Central memory CD4-positive, alpha-beta T cell (primary cell): Measurements from ENCODE around the gene DHPS.
"Not testable (repeated sequence)": the region's sequence is repeated elsewhere in the genome, so short reads cannot be mapped to it uniquely, and the experiment has no call there.

Experiments
- DNase-seq: peaks from one replicate; pipeline ENCODE4 v3.0.0; 2022

DHPS gene

GRCh38 chr19:12705169-12705568, 23.5 kb upstream of the DHPS start:
- DNase-seq = no peak

- DNase-seq = no peak
These were observed 21.4 kb upstream of the DHPS start for GRCh38 chr19:12703046-12703445.

DNA sequence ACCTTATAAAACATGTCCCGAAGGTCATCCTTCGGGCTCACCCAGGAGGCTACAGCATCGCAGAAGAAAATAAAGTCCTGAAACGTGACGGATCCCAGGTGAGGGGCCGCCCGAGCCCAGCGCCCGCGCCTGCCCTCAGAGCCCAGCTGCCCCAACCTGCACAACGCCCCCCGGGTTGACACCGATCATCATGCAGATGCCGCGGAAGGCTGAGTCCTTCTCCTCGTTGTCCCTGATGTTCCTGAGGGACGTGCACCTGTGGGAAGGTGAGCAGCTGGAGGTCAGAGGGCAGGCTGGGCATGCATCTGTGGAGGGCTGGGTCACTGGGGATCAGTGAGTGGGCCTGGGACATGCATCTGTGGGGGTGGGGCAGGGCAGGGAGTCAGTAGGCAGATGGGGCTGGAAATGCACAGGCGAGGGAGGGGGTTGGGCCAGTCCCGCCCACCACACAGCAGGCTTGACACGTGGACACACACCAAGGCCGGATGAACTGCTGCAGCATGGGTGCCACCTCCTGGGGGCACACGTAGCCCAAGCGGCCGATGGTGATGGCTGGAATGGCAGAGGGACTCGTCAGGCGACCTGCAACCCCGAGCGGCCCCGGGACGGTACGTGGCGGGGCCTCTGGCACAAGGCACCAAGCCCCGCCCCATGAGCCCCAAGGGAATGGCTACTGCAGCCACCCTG, 20.1 kb upstream of the DHPS start:
- no peak for DNase-seq

DNA sequence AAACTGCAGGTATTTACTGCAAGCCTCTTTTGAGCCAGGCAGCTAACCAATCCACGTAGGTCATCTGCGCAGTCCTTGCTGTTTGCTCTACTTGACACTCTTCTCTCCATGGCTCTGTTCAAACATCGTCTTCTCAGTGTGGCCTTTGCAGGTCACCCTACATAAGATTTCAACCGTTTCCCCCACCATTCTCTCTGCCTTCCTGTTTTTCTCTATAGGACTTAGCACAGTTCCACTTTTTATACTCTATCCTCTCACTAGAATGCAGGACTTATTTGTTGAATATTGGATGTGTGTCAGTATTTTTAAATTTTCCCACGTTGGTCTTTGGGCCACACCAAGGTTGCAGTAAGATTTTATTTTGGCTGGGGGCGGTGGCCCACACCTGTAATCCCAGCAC, 16.5 kb upstream of the DHPS start:
- no peak for DNase-seq

DNA sequence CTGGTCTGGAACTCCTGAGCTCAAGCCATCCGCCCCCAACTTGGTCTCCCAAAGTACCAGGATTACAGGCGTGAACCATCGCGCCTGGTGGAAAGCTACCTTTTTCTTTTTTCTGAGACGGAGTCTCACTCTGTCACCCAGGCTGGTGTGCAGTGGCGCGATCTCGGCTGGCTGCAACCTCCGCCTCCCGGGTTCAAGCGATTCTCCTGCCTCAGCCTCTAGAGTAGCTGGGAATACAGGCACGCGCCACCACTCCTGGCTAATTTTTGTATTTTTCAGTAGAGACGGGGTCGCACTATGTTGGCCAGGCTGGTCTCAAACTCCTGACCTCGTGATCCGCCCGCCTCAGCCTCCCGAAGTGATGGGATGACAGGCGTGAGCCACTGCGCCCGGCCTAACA, 15.7 kb upstream of the DHPS start:
- not testable (repeated sequence) for DNase-seq

- peak; percentile 90 for DNase-seq
These were observed 15.0 kb upstream of the DHPS start, which contains the start of gene FBXW9 for GRCh38 chr19:12696366-12697335. Gene FBXW9 (minus strand): TSS chr19:12696631. CDS start chr19:12696581, 50 bp downstream.

DNA sequence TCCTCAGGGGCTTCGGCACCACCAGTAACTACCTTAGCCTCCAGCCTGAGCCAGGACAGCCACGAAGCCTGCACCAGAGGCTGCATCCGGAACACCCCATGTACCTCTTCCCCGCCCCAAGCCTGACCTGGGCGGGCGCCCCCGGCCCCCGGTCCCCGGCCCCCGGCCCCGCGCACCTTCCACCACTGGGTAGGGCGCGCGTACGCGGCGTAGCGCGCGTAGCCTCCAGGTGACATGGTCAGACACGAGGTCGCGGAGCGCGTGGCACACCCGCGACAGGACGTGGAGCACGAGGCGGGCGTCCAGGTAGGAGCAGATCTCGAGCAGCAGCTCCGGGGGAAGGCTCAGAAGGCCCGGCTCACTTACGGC, 14.3 kb upstream of the DHPS start:
- no peak for DNase-seq

- no peak for DNase-seq
These were observed 13.8 kb upstream of the DHPS start for GRCh38 chr19:12695514-12695913.

DNA sequence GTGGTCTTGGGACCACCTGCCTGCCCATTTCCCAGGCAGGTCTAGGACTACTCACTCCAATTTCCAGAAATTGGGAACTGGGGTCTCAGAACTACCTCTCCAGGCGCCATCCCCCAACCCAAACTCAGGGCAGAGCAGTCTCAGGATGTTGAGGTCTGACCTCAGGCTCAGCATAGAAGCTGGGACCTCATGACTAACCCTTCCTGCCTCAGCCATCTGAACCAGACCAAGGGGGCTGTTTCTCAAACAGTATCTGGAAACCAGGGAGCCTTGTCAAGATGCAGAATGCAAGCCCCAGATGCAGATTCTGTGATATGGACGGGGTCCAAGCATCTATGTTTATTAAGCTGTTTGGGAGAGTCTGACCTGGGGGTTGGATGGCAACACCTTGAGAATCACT, 13.4 kb upstream of the DHPS start:
- no peak for DNase-seq

- no peak for DNase-seq
These were observed 13.0 kb upstream of the DHPS start for GRCh38 chr19:12694641-12695040.

DNA sequence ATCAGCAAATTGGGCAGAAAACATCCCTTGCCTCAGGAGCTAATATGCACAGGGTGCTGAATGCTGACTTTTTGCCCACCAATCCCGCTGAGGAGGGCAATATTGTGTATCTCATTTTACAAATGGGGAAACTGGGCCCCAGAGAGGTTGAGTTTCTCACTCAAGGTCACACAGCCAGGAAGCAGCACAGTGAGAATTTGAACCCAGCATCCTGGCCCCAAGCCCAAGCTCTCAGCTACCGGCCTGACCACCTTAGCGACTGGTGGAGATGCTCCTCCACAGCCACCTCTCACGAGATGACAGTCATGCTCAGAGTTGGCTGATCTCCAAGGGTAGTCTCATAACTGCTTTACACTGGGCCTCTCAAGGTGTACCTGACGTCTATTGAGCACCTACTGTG, 11.3 kb upstream of the DHPS start:
- no peak for DNase-seq

DNA sequence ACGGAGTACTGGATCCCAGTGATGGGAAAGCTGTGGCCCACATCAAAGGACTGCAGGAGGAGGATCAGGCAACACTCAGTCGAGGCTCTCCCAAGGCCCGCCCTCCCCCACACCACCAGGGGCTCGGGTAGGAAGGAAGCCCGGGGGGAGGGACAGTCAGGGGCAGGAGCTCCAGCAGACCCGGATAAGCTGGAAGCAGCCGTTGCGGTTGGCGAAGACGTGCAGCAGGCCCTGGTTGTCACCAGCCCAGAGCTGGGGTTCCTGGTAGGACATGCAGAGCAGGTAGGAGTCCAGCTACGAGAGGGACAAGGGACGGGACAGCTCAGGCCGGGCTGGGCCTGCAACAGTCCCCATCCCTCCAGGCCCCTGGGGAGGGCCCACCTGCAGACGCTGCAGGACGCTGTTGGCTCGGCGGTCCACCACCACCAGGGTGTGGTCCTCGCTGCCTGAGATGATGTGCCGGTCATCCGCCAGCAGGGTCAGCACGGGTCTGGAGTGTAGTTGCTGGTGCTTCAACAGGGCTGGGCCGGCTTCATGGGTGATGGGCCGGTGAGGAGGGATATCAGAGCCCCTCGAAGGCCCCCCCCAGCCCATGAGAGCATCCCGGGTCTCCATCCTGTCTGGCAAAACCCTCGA, 8.0 kb upstream of the DHPS start:
- DNase-seq = no peak

DNA sequence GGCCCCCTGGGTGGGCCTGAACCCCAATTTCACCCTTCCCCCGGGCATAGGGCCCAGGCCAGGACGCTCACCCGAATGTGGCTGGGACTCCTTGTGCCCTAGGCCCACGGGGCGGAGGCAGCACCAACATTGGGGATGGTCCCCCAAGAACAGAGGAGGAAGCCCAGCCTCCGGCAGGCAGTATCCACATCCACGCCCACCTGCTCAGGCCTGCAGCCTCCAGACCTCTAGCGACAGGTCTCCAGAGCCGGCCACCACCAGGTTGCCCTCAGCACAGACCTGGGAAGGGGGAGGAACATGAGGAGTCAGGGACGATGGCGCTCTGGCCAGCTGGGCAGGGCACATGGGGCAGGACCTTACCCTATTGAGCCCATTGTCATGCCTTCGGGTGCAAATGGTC, 7.3 kb upstream of the DHPS start:
- no peak for DNase-seq

DNA sequence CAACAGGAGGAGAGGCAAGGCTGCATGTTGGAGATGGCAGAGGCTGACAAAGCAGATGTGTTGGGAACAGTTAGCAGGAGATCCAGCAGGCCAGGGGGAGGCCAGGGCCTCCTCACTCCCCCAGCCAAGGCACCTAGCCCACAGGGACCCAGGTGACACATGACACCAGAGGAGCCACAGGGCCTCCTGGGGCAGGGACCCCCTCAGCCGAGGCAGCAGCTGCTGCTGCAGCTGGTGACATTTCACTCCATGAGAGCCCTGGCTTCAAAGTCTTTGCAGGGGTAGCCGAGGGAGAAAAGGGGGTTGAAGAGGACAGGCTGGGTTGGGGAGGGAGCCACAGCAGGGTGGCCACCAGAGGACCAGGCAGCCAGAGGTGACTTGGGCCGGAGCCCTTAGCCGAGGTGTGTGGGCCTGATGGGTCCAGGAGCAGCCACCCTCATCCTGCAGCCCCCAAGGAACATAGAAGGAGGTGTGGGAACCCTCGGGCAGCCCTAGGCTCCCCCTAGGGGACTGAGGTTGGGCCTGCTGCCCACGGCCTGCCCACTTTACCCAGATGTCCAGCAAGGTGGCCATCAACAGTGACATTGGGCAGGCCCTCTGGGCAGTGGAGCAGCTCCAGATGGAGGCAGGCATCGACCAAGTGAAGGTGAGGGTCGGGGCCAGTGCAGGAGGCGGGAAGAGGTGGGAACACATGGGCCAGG, 6.0 kb upstream of the DHPS start, which contains the start of gene GNG14:
Gene GNG14, plus strand, starts transcription at position 503 of the 701 bp plus-strand sequence. Its CDS starts 51 bp downstream, at position 554.
- no peak for DNase-seq

GRCh38 chr19:12685831-12686230, 4.2 kb upstream of the DHPS start:
- no peak for DNase-seq

DNA sequence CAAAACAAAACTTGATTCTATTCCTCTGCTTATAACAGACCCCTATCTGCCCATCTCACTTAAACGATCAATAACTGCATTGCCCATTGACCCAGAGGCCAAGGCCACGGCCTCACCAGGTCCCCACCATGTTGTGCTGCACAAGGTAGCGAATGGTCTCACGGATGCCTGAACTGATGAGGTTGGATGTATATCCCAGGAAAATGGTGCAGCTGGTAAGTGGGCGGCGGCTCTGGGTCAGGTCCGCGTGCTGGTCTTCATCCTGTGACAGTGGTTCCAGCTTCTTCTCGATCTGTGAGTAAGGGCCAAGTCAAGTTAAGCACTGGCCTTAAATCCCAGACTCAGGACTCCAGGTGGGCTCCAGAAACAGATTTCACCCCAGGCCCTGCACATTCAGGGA, 1.6 kb downstream of the DHPS start:
- DNase-seq = no peak

DNA sequence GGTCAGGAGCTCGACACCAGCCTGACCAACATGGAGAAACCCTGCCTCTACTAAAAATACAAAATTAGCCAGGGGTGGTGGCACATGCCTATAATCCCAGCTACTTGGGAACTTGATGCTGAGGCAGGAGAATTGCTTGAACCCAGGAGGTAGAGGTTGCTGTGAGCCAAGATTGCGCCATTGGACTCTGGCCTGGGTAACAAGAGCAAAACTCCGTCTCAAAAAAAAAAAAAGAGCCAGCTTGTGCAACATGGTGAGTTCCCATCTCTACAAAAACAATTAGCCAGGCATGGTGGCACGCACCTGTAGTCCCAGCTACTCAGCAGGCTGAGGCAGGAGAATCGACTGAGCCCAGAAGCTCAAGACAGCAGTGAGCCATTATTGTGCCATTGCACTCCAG, 3.6 kb downstream of the DHPS start:
- DNase-seq = not testable (repeated sequence)

- no peak for DNase-seq
These were observed 4.8 kb downstream of the DHPS start for GRCh38 chr19:12676928-12677327.

GRCh38 chr19:12676384-12676792, 5.3 kb downstream of the DHPS start:
- peak; percentile 66 for DNase-seq

DNA sequence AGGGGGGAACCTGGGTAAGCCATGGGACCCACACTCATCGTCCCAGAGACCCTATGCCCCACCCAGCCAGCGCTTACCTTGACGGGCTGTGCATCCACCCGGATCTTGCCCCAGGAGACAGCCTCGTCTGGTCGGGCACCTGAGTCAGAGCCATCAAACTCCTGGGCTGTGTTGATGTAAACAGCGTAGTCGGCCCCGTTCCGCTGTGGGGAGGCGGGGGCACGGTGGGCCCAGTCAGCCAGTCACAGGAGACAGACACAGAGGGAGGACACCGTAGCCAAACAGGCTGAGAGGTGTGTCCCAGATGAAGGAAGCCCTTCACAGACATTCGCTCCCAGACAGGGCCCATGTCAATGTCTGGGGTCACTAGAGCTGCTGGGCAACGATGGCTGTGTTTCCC, 5.7 kb downstream of the DHPS start:
- no peak for DNase-seq

DNA sequence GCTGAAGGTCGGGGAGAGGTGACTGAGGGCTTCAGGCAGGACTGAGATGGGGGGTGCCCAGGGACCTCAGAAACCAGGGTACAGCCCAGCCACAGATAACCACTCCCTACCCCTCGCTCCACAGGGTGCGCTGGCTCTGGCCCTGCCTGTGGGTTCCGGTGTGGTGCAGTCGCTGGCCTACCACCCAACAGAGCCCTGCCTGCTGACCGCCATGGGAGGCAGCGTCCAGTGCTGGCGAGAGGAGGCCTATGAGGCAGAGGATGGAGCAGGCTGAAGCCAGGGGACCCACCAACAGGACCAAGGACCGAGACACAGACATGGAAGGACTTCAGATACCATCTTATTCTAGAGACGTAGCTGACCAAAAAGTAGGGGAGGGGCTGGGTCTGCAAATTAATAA, 6.3 kb downstream of the DHPS start:
- DNase-seq = no peak

DNA sequence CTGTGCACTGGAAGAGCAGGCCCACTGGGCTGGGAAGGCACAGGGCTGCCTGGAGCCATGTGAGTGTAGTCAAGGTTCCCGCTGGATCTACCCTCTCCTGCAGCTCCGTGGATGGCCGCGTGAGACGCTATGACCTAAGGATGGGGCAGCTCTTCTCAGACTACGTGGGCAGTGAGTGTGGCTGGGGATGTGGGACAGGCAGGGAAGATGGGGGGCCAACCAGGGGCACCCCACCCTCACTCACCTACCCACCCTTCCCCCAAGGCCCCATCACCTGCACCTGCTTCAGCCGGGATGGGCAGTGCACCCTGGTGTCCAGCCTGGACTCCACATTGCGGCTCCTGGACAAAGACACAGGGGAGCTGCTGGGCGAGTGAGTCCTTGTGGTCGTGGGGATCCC, 8.9 kb downstream of the DHPS start:
- DNase-seq = no peak
